HepG2 (cell line): Measurements from ENCODE around the gene ARHGAP30. TPM values are rescaled to one million over a fixed set of nuclear protein-coding genes. Genes with fewer than 3 reads are reported as not detected.
A peak's percentile ranks its signal among the peaks of the same experiment; 100 is the strongest.

Source experiments
- ASH2L ChIP-seq: fragments of 300-600, 200-600 bp; sonication (generic); IDR thresholded peaks from 2 replicates; pipeline ENCODE4 v1.7.0; 2017; ENCODE audit warnings: low read depth, mild to moderate bottlenecking, moderate library complexity, mixed read lengths, low read length; ENCODE audit not compliant: insufficient read length
- BRD4 ChIP-seq: sonication (generic); formaldehyde crosslinking; IDR thresholded peaks from 2 replicates; pipeline ENCODE4 v1.4.0; 2020; ENCODE audit warnings: missing genetic modification reagents
- HMGXB4 ChIP-seq, 2 experiments: sonication (generic) in 1 of 2; formaldehyde crosslinking in 1 of 2; IDR thresholded peaks; 2 replicates each; pipeline versions ENCODE4 v1.4.0 to v1.6.1; 2018 to 2020; ENCODE audit warnings: missing genetic modification reagents in 2 of 2, borderline replicate concordance in 1 of 2, low read depth in 1 of 2, mild to moderate bottlenecking in 1 of 2, missing biosample characterization in 1 of 2
- KAT8 ChIP-seq: IDR thresholded peaks from 2 replicates; pipeline ENCODE4 v1.6.1; 2016; ENCODE audit warnings: missing genetic modification reagents, missing compliant biosample characterization
- KDM4B ChIP-seq: sonication (generic); formaldehyde crosslinking; IDR thresholded peaks from 2 replicates; pipeline ENCODE4 v1.4.0; 2020; ENCODE audit warnings: missing genetic modification reagents
- PHF21A ChIP-seq: sonication (generic); formaldehyde crosslinking; IDR thresholded peaks from 2 replicates; pipeline ENCODE4 v1.5.0; 2020; ENCODE audit warnings: mild to moderate bottlenecking, missing genetic modification reagents
- PLRG1 ChIP-seq: fragments of 450-650 bp; conservative IDR thresholded peaks from 2 replicates; pipeline ENCODE4 v1.6.1; 2016
- SOX6 ChIP-seq, 2 experiments: fragments of 450-650 bp in 1 of 2; sonication (generic) in 1 of 2; formaldehyde crosslinking in 1 of 2; IDR thresholded peaks; 2 replicates each; pipeline versions ENCODE4 v1.4.0 to v1.6.1; 2017 to 2020; ENCODE audit warnings: antibody characterized with exemption in 1 of 2, mild to moderate bottlenecking in 1 of 2, missing genetic modification reagents in 1 of 2
- SP2 ChIP-seq: sonication (generic); formaldehyde crosslinking; IDR thresholded peaks from 2 replicates; pipeline ENCODE4 v1.5.1; 2020; ENCODE audit warnings: mild to moderate bottlenecking, missing genetic modification reagents
- THAP11 ChIP-seq: IDR thresholded peaks from 2 replicates; pipeline ENCODE4 v1.6.1; 2016; ENCODE audit warnings: missing biosample characterization, missing genetic modification reagents
- THAP8 ChIP-seq: sonication (generic); formaldehyde crosslinking; IDR thresholded peaks from 2 replicates; pipeline ENCODE4 v1.5.1; 2020; ENCODE audit warnings: missing genetic modification reagents, mild to moderate bottlenecking, borderline replicate concordance
- TOPORS ChIP-seq: sonication (generic); formaldehyde crosslinking; IDR thresholded peaks from 2 replicates; pipeline ENCODE4 v1.8.0; 2023; ENCODE audit warnings: mild to moderate bottlenecking, missing genetic modification reagents
- ZBTB21 ChIP-seq: sonication (generic); formaldehyde crosslinking; IDR thresholded peaks from 2 replicates; pipeline ENCODE4 v1.4.0; 2020; ENCODE audit warnings: missing genetic modification reagents
- ZFP91 ChIP-seq: sonication (generic); formaldehyde crosslinking; IDR thresholded peaks from 2 replicates; pipeline ENCODE4 v1.9.0; 2022; ENCODE audit warnings: missing genetic modification reagents, mild to moderate bottlenecking, borderline replicate concordance
- ZNF230 ChIP-seq: sonication (generic); formaldehyde crosslinking; IDR thresholded peaks from 2 replicates; pipeline ENCODE4 v1.4.0; 2020; ENCODE audit warnings: mild to moderate bottlenecking, missing genetic modification reagents
- ZNF274 ChIP-seq: sonication (generic); formaldehyde crosslinking; IDR thresholded peaks from 2 replicates; pipeline ENCODE4 v1.5.1; 2020; ENCODE audit warnings: mild to moderate bottlenecking, missing genetic modification reagents
- ZNF34 ChIP-seq: sonication (generic); formaldehyde crosslinking; IDR thresholded peaks from 2 replicates; pipeline ENCODE4 v1.4.0; 2020; ENCODE audit warnings: mild to moderate bottlenecking, missing genetic modification reagents, borderline replicate concordance
- ZNF431 ChIP-seq: sonication (generic); formaldehyde crosslinking; IDR thresholded peaks from 2 replicates; pipeline ENCODE4 v1.9.0; 2022; ENCODE audit warnings: missing genetic modification reagents, low read depth, mild to moderate bottlenecking, borderline replicate concordance
- ZNF512 ChIP-seq: sonication (generic); formaldehyde crosslinking; IDR thresholded peaks from 2 replicates; pipeline ENCODE4 v1.4.0; 2020; ENCODE audit warnings: mild to moderate bottlenecking, missing genetic modification reagents
- ZNF564 ChIP-seq: sonication (generic); formaldehyde crosslinking; IDR thresholded peaks from 2 replicates; pipeline ENCODE4 v1.8.1; 2023; ENCODE audit warnings: mild to moderate bottlenecking, missing genetic modification reagents
- ZNF605 ChIP-seq: sonication (generic); formaldehyde crosslinking; IDR thresholded peaks from 2 replicates; pipeline ENCODE4 v1.8.0; 2022; ENCODE audit warnings: mild to moderate bottlenecking, missing genetic modification reagents
- ZNF776 ChIP-seq: sonication (generic); formaldehyde crosslinking; IDR thresholded peaks from 2 replicates; pipeline ENCODE4 v1.4.0; 2020; ENCODE audit warnings: mild to moderate bottlenecking, missing genetic modification reagents
- ZNF781 ChIP-seq: sonication (generic); formaldehyde crosslinking; IDR thresholded peaks from 2 replicates; pipeline ENCODE4 v1.5.1; 2020; ENCODE audit warnings: borderline replicate concordance, mild to moderate bottlenecking, missing genetic modification reagents; ENCODE audit errors: not compliant biosample characterization
- polyA plus RNA-seq, 8 experiments: library from polyadenylated mRNA; depleted of rRNA in 3 of 8; stranded (reverse) in 7 of 8; unstranded in 1 of 8; fragments of >200 nt; fragmentation: Illumina TruSeq in 4 of 8; extraction: Trizol in 4 of 8; gene quantifications; 2 replicates each; pipeline versions ENCODE4 v1.2.1 to v1.2.3, GENCODE V29; 2011 to 2016; ENCODE audit warnings: low read depth in 4 of 8, missing spikeins in 1 of 8, mixed read lengths in 1 of 8; ENCODE audit not compliant: insufficient read depth in 1 of 8
- total RNA-seq, 5 experiments: library from RNA; depleted of rRNA; stranded (reverse); fragments of >200 nt; fragmentation: Illumina TruSeq; extraction: Trizol; gene quantifications; 2 replicates each; pipeline ENCODE4 v1.2.3, GENCODE V29; 2016; ENCODE audit warnings: low read depth in 1 of 5

ARHGAP30 gene
- total and polyA plus RNA-seq, 2 of the 13 experiments (the other 11 are each of a cell fraction or from before 2014, with no cell fraction given), result 0.13 to 0.20 TPM

- no peak for TF ChIP-seq SOX6 (IDR thresholded peaks at IDR 0.05)
- TF ChIP-seq SOX6 (CRISPR knock-in tag; IDR thresholded peaks at IDR 0.05), result peak; percentile 71
- TF ChIP-seq SP2, result peak; percentile 69; the same call in 1 of the 2 replicates
- TF ChIP-seq ZNF776 (CRISPR knock-in tag), result no peak
- TF ChIP-seq THAP11 (CRISPR knock-in tag), result peak; percentile 92
- no peak for TF ChIP-seq ZNF34 (CRISPR knock-in tag)
- peak; percentile 75; the same call in 1 of the 2 replicates for TF ChIP-seq ZFP91 (CRISPR knock-in tag)
- TF ChIP-seq ZBTB21 (CRISPR knock-in tag), result no peak; the same call in 1 of the 2 replicates
- peak; percentile 9; the same call in 1 of the 2 replicates for TF ChIP-seq KDM4B
- peak; percentile 55 to 58; a peak in 3 of 4 replicates for TF ChIP-seq HMGXB4 (CRISPR knock-in tag; IDR thresholded peaks at IDR 0.05; ENCODE audit: borderline replicate concordance in 1 of 2, low read depth in 1 of 2)
- TF ChIP-seq ASH2L, result no peak
- TF ChIP-seq ZNF274 (CRISPR knock-in tag), result 0 out of 2 replicates have a peak, but pooled peaks have one; percentile 55
- TF ChIP-seq ZNF230 (CRISPR knock-in tag), result peak; percentile 63; the same call in 1 of the 2 replicates
- peak; percentile 92 for TF ChIP-seq KAT8 (CRISPR knock-in tag)
- TF ChIP-seq ZNF564, result peak; percentile 76
- no peak for TF ChIP-seq ZNF781 (CRISPR knock-in tag)
- peak; percentile 79 for TF ChIP-seq ZNF605 (CRISPR knock-in tag)
- TF ChIP-seq BRD4 (CRISPR knock-in tag), result peak; percentile 67; the same call in 1 of the 2 replicates
- no peak for TF ChIP-seq PLRG1
- TF ChIP-seq ZNF512 (CRISPR knock-in tag), result no peak
- TF ChIP-seq ZNF431 (CRISPR knock-in tag), result 0 out of 2 replicates have a peak, but pooled peaks have one; percentile 35
- 0 out of 2 replicates have a peak, but pooled peaks have one; percentile 54 for TF ChIP-seq TOPORS
- TF ChIP-seq THAP8 (CRISPR knock-in tag), result 0 out of 2 replicates have a peak, but pooled peaks have one; percentile 49
- TF ChIP-seq PHF21A (CRISPR knock-in tag), result 0 out of 2 replicates have a peak, but pooled peaks have one; percentile 45
Measured at GRCh38 chr1:161045736-161046604, 23.7 kb downstream of the ARHGAP30 start, which contains the start of gene USF1 (continued).
